Neural progenitor cell (in vitro differentiated cells): Measurements from ENCODE around the gene WFIKKN1. TPM values are rescaled to one million over a fixed set of nuclear protein-coding genes. Genes with fewer than 3 reads are reported as not detected.

Experiments
- DNase-seq: peaks from one replicate; pipeline ENCODE4 v3.0.0-alpha.2; 2016; ENCODE audit warnings: low spot score
- H2AFZ ChIP-seq: fragments of 200-600 bp; sonication (generic); replicated peaks from 2 replicates; pipeline ENCODE4 v1.6.1; 2016; ENCODE audit warnings: antibody characterized with exemption
- H3F3A ChIP-seq: fragments of 200-600 bp; sonication (generic); 2 replicates; pipeline ENCODE4 v1.6.1; 2016; ENCODE audit warnings: antibody characterized with exemption, low read depth
- H3K27ac ChIP-seq: fragments of 200-600 bp; sonication (generic); 2 replicates; pipeline ENCODE4 v1.5.1; 2016; ENCODE audit warnings: mild to moderate bottlenecking
- H3K27me3 ChIP-seq: fragments of 200-600 bp; sonication (generic); 2 replicates; pipeline ENCODE4 v1.6.1; 2016; ENCODE audit warnings: mild to moderate bottlenecking, moderate library complexity
- H3K36me3 ChIP-seq: fragments of 200-600 bp; sonication (generic); 2 replicates; pipeline ENCODE4 v1.5.1; 2016
- H3K4me1 ChIP-seq: fragments of 200-600 bp; sonication (generic); 2 replicates; pipeline ENCODE4 v1.6.1; 2016; ENCODE audit warnings: mixed run types
- H3K4me2 ChIP-seq: fragments of 200-600 bp; sonication (generic); 2 replicates; pipeline ENCODE4 v1.6.1; 2016
- H3K4me3 ChIP-seq: fragments of 200-600 bp; sonication (generic); 2 replicates; pipeline ENCODE4 v1.5.1; 2016
- H3K79me2 ChIP-seq: fragments of 200-600 bp; sonication (generic); 2 replicates; pipeline ENCODE4 v1.6.1; 2016; ENCODE audit warnings: low read depth
- H3K9ac ChIP-seq: fragments of 200-600 bp; sonication (generic); 2 replicates; pipeline ENCODE4 v1.6.1; 2016
- H3K9me3 ChIP-seq: fragments of 200-600 bp; sonication (generic); 2 replicates; pipeline ENCODE4 v1.5.1; 2016; ENCODE audit warnings: low read depth
- H4K20me1 ChIP-seq: fragments of 200-600 bp; sonication (generic); 2 replicates; pipeline ENCODE4 v1.6.1; 2016; ENCODE audit warnings: low read depth
- H3K27ac Mint-ChIP-seq: 3 replicates; pipeline ENCODE4 v1.8.0; 2021; ENCODE audit warnings: mixed read lengths
- H3K27me3 Mint-ChIP-seq: 2 replicates; pipeline ENCODE4 v1.8.0; 2022; ENCODE audit warnings: low read depth, mild to moderate bottlenecking, inconsistent platforms, moderate library complexity, mixed read lengths; ENCODE audit not compliant: insufficient read depth
- H3K36me3 Mint-ChIP-seq: 3 replicates; pipeline ENCODE4 v1.8.0; 2021; ENCODE audit warnings: mixed read lengths
- H3K4me1 Mint-ChIP-seq: 3 replicates; pipeline ENCODE4 v1.8.0; 2021; ENCODE audit warnings: mixed read lengths
- H3K4me3 Mint-ChIP-seq: 3 replicates; pipeline ENCODE4 v1.8.0; 2021; ENCODE audit warnings: mild to moderate bottlenecking, moderate library complexity, mixed read lengths
- H3K9me3 Mint-ChIP-seq: 3 replicates; pipeline ENCODE4 v1.8.0; 2020; ENCODE audit warnings: mixed read lengths
- CTCF ChIP-seq: fragments of 200-600 bp; sonication (generic); IDR thresholded peaks from 2 replicates; pipeline ENCODE4 v1.5.1; 2017; ENCODE audit warnings: antibody characterized with exemption, mild to moderate bottlenecking
- EZH2 ChIP-seq: fragments of 200-600 bp; sonication (generic); IDR thresholded peaks from 2 replicates; pipeline ENCODE4 v1.6.1; 2017; ENCODE audit warnings: antibody characterized with exemption, mild to moderate bottlenecking, moderate library complexity
- EZH2phosphoT487 ChIP-seq: fragments of 200-600 bp; sonication (generic); IDR thresholded peaks from 2 replicates; pipeline ENCODE4 v1.6.1; 2017; ENCODE audit warnings: antibody characterized with exemption
- total RNA-seq: library from RNA; depleted of rRNA; stranded (reverse); fragments of >200 nt; gene quantifications from 2 replicates; pipeline ENCODE4 v1.2.3, GENCODE V29; 2015; ENCODE audit warnings: low replicate concordance

WFIKKN1 gene
- total RNA-seq, 1 donor from 2014 or later, result 5.9 TPM

- Mint-ChIP-seq H3K36me3 (no peaks in the 10 kb centered on the region), H3K9me3 (no peaks in the 10 kb centered on the region), H3K27ac (no peak overlapping the region), H3K27me3 (no peaks in the 10 kb centered on the region), H3K4me3 (peak overlapping the region; percentile 84), H3K4me1 (peaks cover 6% of the 10 kb centered on the region)
- H3K4me1 ChIP-seq, result peaks cover 5% of the 10 kb centered on the region
- peaks cover 11% of the 10 kb centered on the region for H3K27me3 ChIP-seq
- H3F3A ChIP-seq, result peaks cover 9% of the 10 kb centered on the region
- peak overlapping the region; percentile 81 for H3K4me3 ChIP-seq
- H4K20me1 ChIP-seq, result peaks cover 9% of the 10 kb centered on the region
- no peak overlapping the region for H3K27ac ChIP-seq
- peak overlapping the region; percentile 38 for H3K9ac ChIP-seq
- DNase-seq, result peak; percentile 62
- peak overlapping the region; percentile 92 for H3K4me2 ChIP-seq
- TF ChIP-seq EZH2phosphoT487 (no peak), CTCF (peak; percentile 61)
- H3K79me2 ChIP-seq, result no peaks in the 10 kb centered on the region
- H3K36me3 ChIP-seq, result no peaks in the 10 kb centered on the region
- no peaks in the 10 kb centered on the region for H3K9me3 ChIP-seq
- H2AFZ ChIP-seq, result no peak overlapping the region
These were observed 17.4 kb downstream of the WFIKKN1 start for GRCh38 chr16:648071-648780.

GRCh38 chr16:648781-649589 lies 18.2 kb downstream of the WFIKKN1 start, which contains the start of gene WDR90:
WDR90 (plus strand) TSS chr16:649365; CDS start chr16:649417, 52 bp downstream.
- Histone ChIP-seq H4K20me1 (peaks cover 8% of the 10 kb centered on the region), H2AFZ (peak within 1 kb of the TSS; percentile 16), H3F3A (peaks cover 9% of the 10 kb centered on the region), H3K9me3 (no peaks in the 10 kb centered on the region), H3K4me1 (peaks cover 5% of the 10 kb centered on the region), H3K79me2 (no peaks in the 10 kb centered on the region), H3K9ac (peak within 1 kb of the TSS; percentile 48), H3K4me3 (peak within 1 kb of the TSS; percentile 81), H3K36me3 (no peaks in the 10 kb centered on the region), H3K4me2 (peak within 1 kb of the TSS; percentile 92), H3K27ac (no peak within 1 kb of the TSS), H3K27me3 (peaks cover 4% of the 10 kb centered on the region)
- no peak for TF ChIP-seq EZH2phosphoT487
- no peak for TF ChIP-seq CTCF
- TF ChIP-seq EZH2, result no peak
- Mint-ChIP-seq H3K27me3 (no peaks in the 10 kb centered on the region), H3K27ac (no peak within 1 kb of the TSS), H3K4me3 (peak within 1 kb of the TSS; percentile 84), H3K4me1 (peaks cover 6% of the 10 kb centered on the region), H3K36me3 (no peaks in the 10 kb centered on the region), H3K9me3 (no peaks in the 10 kb centered on the region)
- peak; percentile 96 for DNase-seq

GRCh38 chr16:649631-650030 lies 18.8 kb downstream of the WFIKKN1 start:
- Mint-ChIP-seq H3K27me3 (no peaks in the 10 kb centered on the region), H3K36me3 (no peaks in the 10 kb centered on the region), H3K4me1 (peaks cover 6% of the 10 kb centered on the region), H3K27ac (no peak overlapping the region), H3K9me3 (no peaks in the 10 kb centered on the region), H3K4me3 (peak overlapping the region; percentile 83)
- Histone ChIP-seq H3K27me3 (no peaks in the 10 kb centered on the region), H3K79me2 (no peaks in the 10 kb centered on the region), H3K9ac (peak overlapping the region; percentile 48), H3K9me3 (no peaks in the 10 kb centered on the region), H4K20me1 (peaks cover 8% of the 10 kb centered on the region), H3K27ac (no peak overlapping the region), H3F3A (peaks cover 9% of the 10 kb centered on the region), H3K4me3 (peak overlapping the region; percentile 81), H3K4me2 (peak overlapping the region; percentile 92), H3K36me3 (no peaks in the 10 kb centered on the region), H3K4me1 (peaks cover 5% of the 10 kb centered on the region), H2AFZ (peak overlapping the region; percentile 16)
- DNase-seq, result no peak
- no peak for TF ChIP-seq EZH2
- TF ChIP-seq CTCF, result no peak
- TF ChIP-seq EZH2phosphoT487, result no peak
